Caco-2 (cell line): ENCODE data around the gene DNAJB4. TPM values are rescaled to one million over a fixed set of nuclear protein-coding genes. Genes with fewer than 3 reads are reported as not detected.

Source experiments
- BruUV-seq: library from RNA; stranded (reverse); fragments of 400-500 nt; replicated peaks from 2 replicates; lab custom pipeline; 2021; lab: Mats Ljungman, UMichigan
- CTCF ChIA-PET: fragments of 300-600 bp; sonication (Branson Sonifier 250); formaldehyde crosslinking; loops from one replicate; lab custom pipeline; 2022; ENCODE audit warnings: antibody characterized with exemption; lab: Charles Lee
- POLR2A ChIA-PET: fragments of 300-600 bp; sonication (Branson Sonifier 250); formaldehyde crosslinking; loops from one replicate; lab custom pipeline; 2022; ENCODE audit warnings: antibody characterized with exemption; lab: Charles Lee
- DNase-seq, 2 experiments: peaks; one replicate each; pipeline versions ENCODE4 v3.0.0 to v3.0.0-alpha.2; 2020 to 2022
- H3K27me3 ChIP-seq: replicated peaks from 2 replicates; pipeline ENCODE4 v1.6.0; 2011; ENCODE audit warnings: low read length; ENCODE audit not compliant: control insufficient read depth, insufficient read depth
- H3K36me3 ChIP-seq: 2 replicates; pipeline ENCODE4 v1.5.1; 2011; ENCODE audit warnings: low read length; ENCODE audit not compliant: control insufficient read depth, insufficient read depth
- H3K4me1 ChIP-seq: fragments of 250-450 bp; sonication (Bioruptor Pico); 2 replicates; pipeline ENCODE4 v1.5.1; 2020; ENCODE audit warnings: mild to moderate bottlenecking
- H3K4me3 ChIP-seq: 2 replicates; pipeline ENCODE4 v1.5.1; 2011; ENCODE audit warnings: low read depth, mild to moderate bottlenecking, control low read depth, low read length
- H3K9me3 ChIP-seq: fragments of 250-450 bp; sonication (Bioruptor Pico); 2 replicates; pipeline ENCODE4 v1.5.1; 2020; ENCODE audit warnings: mild to moderate bottlenecking, moderate library complexity
- H3K27ac Mint-ChIP-seq: one replicate; pipeline ENCODE4 v1.8.0; 2022; ENCODE audit warnings: mixed read lengths; ENCODE audit not compliant: unreplicated experiment
- H3K27me3 Mint-ChIP-seq: one replicate; pipeline ENCODE4 v1.8.0; 2022; ENCODE audit warnings: mixed read lengths; ENCODE audit not compliant: insufficient read depth, unreplicated experiment
- H3K36me3 Mint-ChIP-seq: one replicate; pipeline ENCODE4 v1.8.0; 2022; ENCODE audit warnings: mild to moderate bottlenecking, mixed read lengths; ENCODE audit not compliant: insufficient read depth, unreplicated experiment
- H3K4me1 Mint-ChIP-seq: one replicate; pipeline ENCODE4 v1.8.0; 2022; ENCODE audit warnings: low read depth, mixed read lengths; ENCODE audit not compliant: unreplicated experiment
- H3K4me3 Mint-ChIP-seq: one replicate; pipeline ENCODE4 v1.8.0; 2022; ENCODE audit warnings: mild to moderate bottlenecking, moderate library complexity, mixed read lengths; ENCODE audit not compliant: unreplicated experiment
- H3K9me3 Mint-ChIP-seq: one replicate; pipeline ENCODE4 v1.8.0; 2022; ENCODE audit warnings: mixed read lengths; ENCODE audit not compliant: unreplicated experiment
- CTCF ChIP-seq, 2 experiments: fragments of 200-600 bp in 1 of 2; IDR thresholded peaks; 1 replicate in 1 of 2; 2 replicates in 1 of 2; pipeline versions ENCODE4 v1.5.1 to v1.8.0; 2011 to 2022; ENCODE audit warnings: antibody characterized with exemption in 1 of 2, control low read depth in 1 of 2, inconsistent platforms in 1 of 2, low read depth in 1 of 2, low read length in 1 of 2, mild to moderate bottlenecking in 1 of 2, moderate library complexity in 1 of 2; ENCODE audit not compliant: insufficient read depth in 1 of 2, severe bottlenecking in 1 of 2, unreplicated experiment in 1 of 2
- intact Hi-C: fragments of 100-400 bp; cut with micrococcal nuclease; formaldehyde crosslinking; loops from one replicate; pipeline ENCODE4 v1.10.0; 2022; ENCODE audit not compliant: unreplicated experiment
- total RNA-seq: library from RNA; stranded (reverse); gene quantifications from 2 replicates; pipeline ENCODE4 v1.2.3, GENCODE V29; 2022

The DNAJB4 gene
- total RNA-seq, 1 experiment from 2014 or later, result 6.5 TPM

DNA sequence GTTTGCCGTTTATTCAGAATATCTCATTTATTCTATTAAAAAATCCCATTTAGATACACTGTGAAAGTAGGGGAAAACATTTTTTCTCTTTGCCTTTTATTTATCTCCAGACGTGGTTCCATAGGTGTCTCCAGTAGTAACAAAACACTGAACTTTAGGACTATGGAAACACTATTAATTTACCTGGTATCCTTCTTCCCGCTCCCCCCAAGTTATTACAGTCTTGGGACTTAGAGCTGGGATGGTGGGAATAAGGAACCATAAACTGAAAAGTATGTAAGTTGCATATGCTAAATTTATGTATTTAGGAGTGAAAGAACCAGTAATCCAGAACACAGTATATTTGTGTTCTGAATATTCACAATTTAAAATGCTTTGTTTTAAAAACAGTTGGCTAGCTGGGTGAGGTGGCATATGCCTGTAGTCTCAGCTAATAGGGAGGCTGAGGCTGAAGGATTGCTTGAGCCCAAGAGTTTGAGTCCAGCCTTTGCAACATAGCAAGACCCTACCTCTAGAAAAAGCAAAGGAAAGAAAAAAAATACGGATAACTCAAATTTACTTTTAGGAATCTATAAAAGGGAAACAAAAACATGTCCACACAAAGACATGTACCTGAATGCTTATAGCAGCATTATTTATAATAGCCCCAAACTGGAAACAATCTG lies 3.1 kb downstream of the DNAJB4 start:
- H3K9me3 Mint-ChIP-seq, result no peaks in the 10 kb centered on the region
- H3K36me3 Mint-ChIP-seq, result peaks cover 10% of the 10 kb centered on the region
- CTCF ChIA-PET, result no interaction called here
- no peak overlapping the region for H3K27ac Mint-ChIP-seq
- H3K4me3 Mint-ChIP-seq, result no peak overlapping the region
- DNase-seq, result no peak
- POLR2A ChIA-PET, result no interaction called here
- H3K9me3 ChIP-seq, result no peaks in the 10 kb centered on the region
- no peaks in the 10 kb centered on the region for H3K4me1 Mint-ChIP-seq
- no peaks in the 10 kb centered on the region for H3K4me1 ChIP-seq
- H3K27me3 ChIP-seq, result no peaks in the 10 kb centered on the region
- intact Hi-C loops, result no loop called here
- BruUV-seq, result no TSS peak
- H3K4me3 ChIP-seq, result no peak overlapping the region
- TF ChIP-seq CTCF (IDR thresholded peaks at IDR 0.05; ENCODE audit: insufficient read depth in 1 of 2, low read depth in 1 of 2, low read length in 1 of 2, severe bottlenecking in 1 of 2, unreplicated experiment in 1 of 2), result no peak
- no peaks in the 10 kb centered on the region for H3K27me3 Mint-ChIP-seq
- H3K36me3 ChIP-seq, result no peaks in the 10 kb centered on the region

GRCh38 chr1:78009276-78009675 lies 4.5 kb downstream of the DNAJB4 start:
- H3K4me3 Mint-ChIP-seq, result no peak overlapping the region
- no peaks in the 10 kb centered on the region for H3K4me1 ChIP-seq
- no peaks in the 10 kb centered on the region for H3K27me3 ChIP-seq
- CTCF ChIA-PET, result no interaction called here
- POLR2A ChIA-PET, result no interaction called here
- H3K9me3 Mint-ChIP-seq, result no peaks in the 10 kb centered on the region
- no peaks in the 10 kb centered on the region for H3K9me3 ChIP-seq
- DNase-seq, result no peak
- no peak overlapping the region for H3K4me3 ChIP-seq
- H3K36me3 Mint-ChIP-seq, result peaks cover 8% of the 10 kb centered on the region
- no peaks in the 10 kb centered on the region for H3K27me3 Mint-ChIP-seq
- BruUV-seq, result no TSS peak
- no peak for TF ChIP-seq CTCF (IDR thresholded peaks at IDR 0.05; ENCODE audit: insufficient read depth in 1 of 2, low read depth in 1 of 2, low read length in 1 of 2, severe bottlenecking in 1 of 2, unreplicated experiment in 1 of 2)
- H3K36me3 ChIP-seq, result no peaks in the 10 kb centered on the region
- no peaks in the 10 kb centered on the region for H3K4me1 Mint-ChIP-seq
- H3K27ac Mint-ChIP-seq, result no peak overlapping the region
- intact Hi-C loops, result no loop called here

- Histone ChIP-seq H3K4me1 (no peaks in the 10 kb centered on the region), H3K9me3 (no peaks in the 10 kb centered on the region), H3K27me3 (no peaks in the 10 kb centered on the region), H3K4me3 (no peak overlapping the region), H3K36me3 (no peaks in the 10 kb centered on the region)
- ChIA-PET POLR2A (no interaction called here), CTCF (no interaction called here)
- BruUV-seq, result no TSS peak
- H3K36me3 Mint-ChIP-seq, result peaks cover 3% of the 10 kb centered on the region
- H3K27me3 Mint-ChIP-seq, result no peaks in the 10 kb centered on the region
- DNase-seq, result no peak
- H3K9me3 Mint-ChIP-seq, result no peaks in the 10 kb centered on the region
- peaks cover 2% of the 10 kb centered on the region for H3K4me1 Mint-ChIP-seq
- H3K4me3 Mint-ChIP-seq, result no peak overlapping the region
- intact Hi-C loops, result no loop called here
- TF ChIP-seq CTCF (IDR thresholded peaks at IDR 0.05; ENCODE audit: insufficient read depth in 1 of 2, low read depth in 1 of 2, low read length in 1 of 2, severe bottlenecking in 1 of 2, unreplicated experiment in 1 of 2), result no peak
- H3K27ac Mint-ChIP-seq, result no peak overlapping the region
These were observed 5.1 kb downstream of the DNAJB4 start for GRCh38 chr1:78009836-78010235.
